ENCODE data around the gene RNF150.

- no peak for TF ChIP-seq EP300 (IDR thresholded peaks at IDR 0.05; ENCODE audit: borderline replicate concordance in 1 of 2, low read depth in 2 of 2, low read length in 2 of 2)
- no peak for TF ChIP-seq CTCF (IDR thresholded peaks at IDR 0.05; ENCODE audit: control extremely low read depth in 1 of 3, insufficient read depth in 1 of 3, low read depth in 1 of 3, low read length in 3 of 3)
- no peak for TF ChIP-seq RAD21 (IDR thresholded peaks at IDR 0.05 in 1 of 2, conservative IDR thresholded peaks at IDR 0.05 in 1 of 2; ENCODE audit: low read depth in 2 of 2, low read length in 2 of 2)
- no peak for TF ChIP-seq POLR2AphosphoS5 (IDR thresholded peaks at IDR 0.05; ENCODE audit: low read depth, low read length)
- no peak for TF ChIP-seq GABPA (IDR thresholded peaks at IDR 0.05; ENCODE audit: borderline replicate concordance, insufficient read depth, low read length)
- TF ChIP-seq HDAC2 (IDR thresholded peaks at IDR 0.05; ENCODE audit: borderline replicate concordance in 1 of 2, low read depth in 2 of 2, low read length in 2 of 2) = no peak
- TF ChIP-seq E2F6 (IDR thresholded peaks at IDR 0.05) = no peak
- TF ChIP-seq SIN3A (conservative IDR thresholded peaks at IDR 0.05 in 1 of 2, IDR thresholded peaks at IDR 0.05 in 1 of 2; ENCODE audit: low read depth in 1 of 2, low read length in 2 of 2) = no peak
- no peak for TF ChIP-seq TAF1 (IDR thresholded peaks at IDR 0.05; ENCODE audit: low read depth, low read length)
- TF ChIP-seq EZH2 (IDR thresholded peaks at IDR 0.05; ENCODE audit: low read depth, low read length, severe bottlenecking) = no peak
- no peak for TF ChIP-seq RNF2 (IDR thresholded peaks at IDR 0.05; ENCODE audit: borderline replicate concordance, low read depth, low read length, missing control alignments, poor library complexity, severe bottlenecking)
Measured at GRCh38 chr4:140818433-140818832, 314.8 kb downstream of the RNF150 start.

All from H1 (cell line).